HL-60 (cell line): ENCODE results near the gene BLID.

ENCODE experiments used
- CTCF ChIP-seq: IDR thresholded peaks from one replicate; pipeline ENCODE4 v1.5.1; 2011; ENCODE audit warnings: low read length, control low read depth, inconsistent platforms; ENCODE audit not compliant: insufficient read depth
- GABPA ChIP-seq: IDR thresholded peaks from 2 replicates; pipeline ENCODE4 v1.6.1; 2012; ENCODE audit warnings: low read depth
- POLR2AphosphoS5 ChIP-seq: IDR thresholded peaks from 2 replicates; pipeline ENCODE4 v1.6.1; 2012; ENCODE audit warnings: low read depth
- REST ChIP-seq: IDR thresholded peaks from 2 replicates; pipeline ENCODE4 v1.6.1; 2012; ENCODE audit warnings: low read depth; ENCODE audit not compliant: insufficient replicate concordance
- SPI1 ChIP-seq: IDR thresholded peaks from 2 replicates; pipeline ENCODE4 v1.6.1; 2012; ENCODE audit warnings: low read depth, mild to moderate bottlenecking, borderline replicate concordance

GRCh38 chr11:122116591-122116990 lies 576 bp upstream of the BLID start:
- no peak for TF ChIP-seq REST
- no peak for TF ChIP-seq CTCF
- TF ChIP-seq POLR2AphosphoS5, result no peak
- no peak for TF ChIP-seq GABPA
- no peak for TF ChIP-seq SPI1
